ENCODE results near the gene OCA2.

DNA sequence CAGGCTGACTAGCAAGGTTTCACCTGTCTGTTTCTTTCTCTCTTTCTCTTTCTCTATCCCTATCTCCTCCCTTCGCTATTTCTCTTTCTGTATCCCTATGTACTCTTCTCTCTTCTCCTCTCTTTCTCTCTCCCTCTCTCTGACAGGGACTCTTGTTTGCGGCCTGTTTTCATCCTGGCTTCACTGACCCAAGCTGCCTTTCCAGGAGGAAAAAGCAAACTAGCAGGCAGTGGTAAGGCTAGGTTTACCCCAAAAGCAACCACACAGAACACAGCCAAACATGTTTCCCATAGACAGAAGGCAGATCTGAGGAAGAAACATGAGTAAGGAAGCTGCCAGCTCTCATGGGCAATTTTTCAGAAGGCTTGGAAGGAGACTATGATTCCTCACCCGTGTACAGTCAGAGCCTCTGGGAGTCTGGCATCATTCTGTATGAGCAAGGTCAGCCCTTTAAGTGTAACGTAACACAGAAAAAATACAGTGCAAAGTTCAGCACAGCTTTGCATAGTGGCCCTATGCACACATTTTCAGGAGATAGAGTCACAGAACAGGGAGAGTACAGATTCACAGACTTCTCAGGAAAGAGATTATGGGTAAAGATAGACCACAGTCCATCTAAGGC, 61.0 kb downstream of the OCA2 start:
- no peak for TF ChIP-seq POLR2A (IDR thresholded peaks at IDR 0.05; ENCODE audit: low read depth)
- TF ChIP-seq, protein P1, sequence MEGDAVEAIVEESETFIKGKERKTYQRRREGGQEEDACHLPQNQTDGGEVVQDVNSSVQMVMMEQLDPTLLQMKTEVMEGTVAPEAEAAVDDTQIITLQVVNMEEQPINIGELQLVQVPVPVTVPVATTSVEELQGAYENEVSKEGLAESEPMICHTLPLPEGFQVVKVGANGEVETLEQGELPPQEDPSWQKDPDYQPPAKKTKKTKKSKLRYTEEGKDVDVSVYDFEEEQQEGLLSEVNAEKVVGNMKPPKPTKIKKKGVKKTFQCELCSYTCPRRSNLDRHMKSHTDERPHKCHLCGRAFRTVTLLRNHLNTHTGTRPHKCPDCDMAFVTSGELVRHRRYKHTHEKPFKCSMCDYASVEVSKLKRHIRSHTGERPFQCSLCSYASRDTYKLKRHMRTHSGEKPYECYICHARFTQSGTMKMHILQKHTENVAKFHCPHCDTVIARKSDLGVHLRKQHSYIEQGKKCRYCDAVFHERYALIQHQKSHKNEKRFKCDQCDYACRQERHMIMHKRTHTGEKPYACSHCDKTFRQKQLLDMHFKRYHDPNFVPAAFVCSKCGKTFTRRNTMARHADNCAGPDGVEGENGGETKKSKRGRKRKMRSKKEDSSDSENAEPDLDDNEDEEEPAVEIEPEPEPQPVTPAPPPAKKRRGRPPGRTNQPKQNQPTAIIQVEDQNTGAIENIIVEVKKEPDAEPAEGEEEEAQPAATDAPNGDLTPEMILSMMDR (IDR thresholded peaks at IDR 0.05): no peak
- no peak for TF ChIP-seq POLR2AphosphoS5 (IDR thresholded peaks at IDR 0.05)
